HL-60/S4 treated with retinoic acid at 250 ng/mL for 4 days and 3 days (cell line): Measurements from ENCODE around the gene CNOT8.

ENCODE experiments used
- in situ Hi-C: fragments of 300-500 bp; cut with MboI; formaldehyde crosslinking; loops from 2 replicates; pipeline ENCODE4 v1.7.0; 2022; ENCODE audit warnings: low sequenced_read_pairs

Gene CNOT8

GRCh38 chr5:154861946-154862345 is 3.5 kb downstream of the CNOT8 start:
- in situ Hi-C loops = no loop called here

- in situ Hi-C loops = no loop called here
Measured at GRCh38 chr5:154862766-154863165, 4.3 kb downstream of the CNOT8 start.

- in situ Hi-C loops = no loop called here
Measured at GRCh38 chr5:154863291-154864080, 5.1 kb downstream of the CNOT8 start.

- in situ Hi-C loops = no loop called here
Measured at GRCh38 chr5:154865466-154866184, 7.2 kb downstream of the CNOT8 start.

GRCh38 chr5:154866841-154867240 is 8.4 kb downstream of the CNOT8 start:
- in situ Hi-C loops = no loop called here

- in situ Hi-C loops = no loop called here
Measured at GRCh38 chr5:154868702-154869101, 10.3 kb downstream of the CNOT8 start.

- in situ Hi-C loops = no loop called here
Measured at GRCh38 chr5:154871734-154872133, 13.3 kb downstream of the CNOT8 start.

- in situ Hi-C loops = no loop called here
Measured at GRCh38 chr5:154873791-154874331, 15.4 kb downstream of the CNOT8 start.

- in situ Hi-C loops = no loop called here
Measured at GRCh38 chr5:154878642-154879335, 20.4 kb downstream of the CNOT8 start.

- in situ Hi-C loops = no loop called here
Measured at GRCh38 chr5:154881986-154882385, 23.6 kb downstream of the CNOT8 start.

- in situ Hi-C loops = no loop called here
Measured at GRCh38 chr5:154884424-154884823, 26.0 kb downstream of the CNOT8 start.

- in situ Hi-C loops = no loop called here
Measured at GRCh38 chr5:154885439-154885838, 27.0 kb downstream of the CNOT8 start.

GRCh38 chr5:154892369-154892771 is 33.9 kb downstream of the CNOT8 start:
- in situ Hi-C loops = no loop called here

GRCh38 chr5:154893381-154893780 is 35.0 kb downstream of the CNOT8 start:
- in situ Hi-C loops = no loop called here

GRCh38 chr5:154895606-154896561 is 37.5 kb downstream of the CNOT8 start:
- in situ Hi-C loops = no loop called here

- in situ Hi-C loops = no loop called here
Measured at GRCh38 chr5:154896562-154897165, 38.2 kb downstream of the CNOT8 start.

- in situ Hi-C loops = no loop called here
Measured at GRCh38 chr5:154898210-154898609, 39.8 kb downstream of the CNOT8 start.

- in situ Hi-C loops = no loop called here
Measured at GRCh38 chr5:154899151-154899816, 40.9 kb downstream of the CNOT8 start.

- in situ Hi-C loops = no loop called here
Measured at GRCh38 chr5:154900066-154900465, 41.6 kb downstream of the CNOT8 start.
